Calu3 (cell line): Measurements from ENCODE around the gene MCUB. TPM values are rescaled to one million over a fixed set of nuclear protein-coding genes. Genes with fewer than 3 reads are reported as not detected.
A peak's percentile ranks its signal among the peaks of the same experiment; 100 is the strongest.
"Not testable (repeated sequence)": the region's sequence is repeated elsewhere in the genome, so short reads cannot be mapped to it uniquely, and the experiment has no call there.

ENCODE experiments used
- Bru-seq: library from RNA; stranded (reverse); fragments of 400-500 nt; gene quantifications from one replicate; lab custom pipeline; 2021; lab: Mats Ljungman, UMichigan
- BruChase-seq, 2 experiments: library from RNA; stranded (reverse); fragments of 400-500 nt; gene quantifications; one replicate each; lab custom pipeline; 2021; lab: Mats Ljungman, UMichigan
- BruUV-seq: library from RNA; stranded (reverse); fragments of 400-500 nt; replicated peaks from 2 replicates; lab custom pipeline; 2021; lab: Mats Ljungman, UMichigan
- CTCF ChIA-PET: fragments of 300-600 bp; sonication (Branson Sonifier 250); formaldehyde crosslinking; loops from one replicate; lab custom pipeline; 2022; ENCODE audit warnings: antibody characterized with exemption; lab: Charles Lee
- DNase-seq: peaks from one replicate; pipeline ENCODE4 v3.0.0; 2022
- H3K27ac Mint-ChIP-seq: one replicate; pipeline ENCODE4 v1.8.0; 2022; ENCODE audit warnings: mixed read lengths; ENCODE audit not compliant: unreplicated experiment
- H3K27me3 Mint-ChIP-seq: one replicate; pipeline ENCODE4 v1.8.0; 2022; ENCODE audit warnings: mixed read lengths; ENCODE audit not compliant: unreplicated experiment
- H3K36me3 Mint-ChIP-seq: one replicate; pipeline ENCODE4 v1.8.0; 2022; ENCODE audit warnings: mild to moderate bottlenecking, moderate library complexity, mixed read lengths; ENCODE audit not compliant: insufficient read depth, unreplicated experiment
- H3K4me1 Mint-ChIP-seq: one replicate; pipeline ENCODE4 v1.8.0; 2022; ENCODE audit warnings: mild to moderate bottlenecking, low read depth, mixed read lengths; ENCODE audit not compliant: unreplicated experiment
- H3K4me3 Mint-ChIP-seq: one replicate; pipeline ENCODE4 v1.8.0; 2022; ENCODE audit warnings: mild to moderate bottlenecking, low read depth, moderate library complexity, mixed read lengths; ENCODE audit not compliant: unreplicated experiment
- H3K9me3 Mint-ChIP-seq: one replicate; pipeline ENCODE4 v1.8.0; 2022; ENCODE audit warnings: low read depth, mixed read lengths; ENCODE audit not compliant: unreplicated experiment
- intact Hi-C: fragments of 100-400 bp; cut with micrococcal nuclease; formaldehyde crosslinking; loops from one replicate; pipeline ENCODE4 v1.10.0; 2022; ENCODE audit not compliant: unreplicated experiment
- long read RNA-seq: library from polyadenylated mRNA; stranded (forward); transcript quantifications from one replicate; pipeline ENCODE4 v2.0.0, GENCODE V29; 2022
- total RNA-seq: library from RNA; stranded (reverse); gene quantifications from 2 replicates; pipeline ENCODE4 v1.2.3, GENCODE V29; 2022
- TF ChIP-seq, protein P1 (sequence below): fragments of 200-600 bp; IDR thresholded peaks from one replicate; pipeline ENCODE4 v1.8.0; 2022; ENCODE audit warnings: antibody characterized with exemption; ENCODE audit not compliant: unreplicated experiment

Gene MCUB, protein sequence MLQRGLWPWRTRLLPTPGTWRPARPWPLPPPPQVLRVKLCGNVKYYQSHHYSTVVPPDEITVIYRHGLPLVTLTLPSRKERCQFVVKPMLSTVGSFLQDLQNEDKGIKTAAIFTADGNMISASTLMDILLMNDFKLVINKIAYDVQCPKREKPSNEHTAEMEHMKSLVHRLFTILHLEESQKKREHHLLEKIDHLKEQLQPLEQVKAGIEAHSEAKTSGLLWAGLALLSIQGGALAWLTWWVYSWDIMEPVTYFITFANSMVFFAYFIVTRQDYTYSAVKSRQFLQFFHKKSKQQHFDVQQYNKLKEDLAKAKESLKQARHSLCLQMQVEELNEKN
- total RNA-seq (11.8 and 14.7 TPM in 2 replicates), Bru-seq, nascent RNA (percentile 50 among the genes with signal in this experiment), BruChase-seq, experiment 1, labeled RNA remaining after a 6-hour chase (percentile 41 among the genes with signal in this experiment), BruChase-seq, experiment 2, labeled RNA remaining after a 2-hour chase (percentile 37 among the genes with signal in this experiment)
- long read RNA-seq, transcript MCUB-201 (8 exons, 2,278 nt) = major isoform, 25 of 34 reads
- long read RNA-seq, partial matches to known transcripts = 0 of 34 reads
- long read RNA-seq, other reads (novel, unspliced or antisense) = 9 of 34 reads

DNA sequence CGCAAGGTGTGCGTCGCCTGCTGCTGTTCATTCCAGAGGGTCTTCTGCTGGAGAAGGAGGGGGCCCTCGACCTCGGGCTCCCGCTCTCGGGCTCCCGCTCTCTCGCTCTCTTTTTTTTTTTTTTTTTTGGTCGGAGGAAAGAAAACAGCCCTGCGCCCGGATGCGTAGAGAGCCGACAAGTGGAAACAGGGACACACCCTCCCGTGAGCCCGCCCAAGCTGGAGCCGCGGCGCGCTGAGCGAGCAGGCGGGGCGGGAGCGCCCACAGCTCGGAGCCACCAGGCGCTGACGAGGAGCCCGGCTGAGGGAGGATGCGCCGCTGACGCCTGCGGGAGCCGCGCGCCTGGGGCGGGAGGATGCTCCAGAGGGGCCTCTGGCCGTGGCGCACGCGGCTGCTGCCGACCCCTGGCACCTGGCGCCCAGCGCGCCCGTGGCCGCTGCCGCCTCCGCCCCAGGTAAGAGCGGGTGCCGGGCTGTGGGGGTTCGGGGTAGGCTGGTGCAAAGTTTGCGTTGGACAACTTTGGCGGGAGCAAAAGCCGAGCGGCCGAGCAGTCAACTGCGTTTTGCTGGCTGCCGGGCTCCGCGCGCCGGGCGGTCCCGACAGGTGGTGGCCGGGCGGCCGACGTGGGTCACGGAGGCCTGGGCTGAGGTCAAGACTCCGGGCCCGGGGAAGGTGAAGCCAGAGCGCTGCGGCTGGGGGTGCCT lies at the start of gene MCUB:
Gene MCUB (plus strand): TSS at position 264 of the 704 bp plus-strand sequence. CDS start 92 bp downstream, at position 356.
- Mint-ChIP-seq H3K36me3 (peaks cover 15% of the 10 kb centered on the region), H3K4me3 (peak within 1 kb of the TSS; percentile 92), H3K4me1 (peaks cover 10% of the 10 kb centered on the region), H3K27ac (peak within 1 kb of the TSS; percentile 83), H3K27me3 (no peaks in the 10 kb centered on the region), H3K9me3 (no peaks in the 10 kb centered on the region)
- TF ChIP-seq, protein P1, sequence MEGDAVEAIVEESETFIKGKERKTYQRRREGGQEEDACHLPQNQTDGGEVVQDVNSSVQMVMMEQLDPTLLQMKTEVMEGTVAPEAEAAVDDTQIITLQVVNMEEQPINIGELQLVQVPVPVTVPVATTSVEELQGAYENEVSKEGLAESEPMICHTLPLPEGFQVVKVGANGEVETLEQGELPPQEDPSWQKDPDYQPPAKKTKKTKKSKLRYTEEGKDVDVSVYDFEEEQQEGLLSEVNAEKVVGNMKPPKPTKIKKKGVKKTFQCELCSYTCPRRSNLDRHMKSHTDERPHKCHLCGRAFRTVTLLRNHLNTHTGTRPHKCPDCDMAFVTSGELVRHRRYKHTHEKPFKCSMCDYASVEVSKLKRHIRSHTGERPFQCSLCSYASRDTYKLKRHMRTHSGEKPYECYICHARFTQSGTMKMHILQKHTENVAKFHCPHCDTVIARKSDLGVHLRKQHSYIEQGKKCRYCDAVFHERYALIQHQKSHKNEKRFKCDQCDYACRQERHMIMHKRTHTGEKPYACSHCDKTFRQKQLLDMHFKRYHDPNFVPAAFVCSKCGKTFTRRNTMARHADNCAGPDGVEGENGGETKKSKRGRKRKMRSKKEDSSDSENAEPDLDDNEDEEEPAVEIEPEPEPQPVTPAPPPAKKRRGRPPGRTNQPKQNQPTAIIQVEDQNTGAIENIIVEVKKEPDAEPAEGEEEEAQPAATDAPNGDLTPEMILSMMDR = no peak
- BruUV-seq = no TSS peak
- CTCF ChIA-PET = interaction anchor here (0.6 to 1.1 kb wide), 2 partner anchors 127 to 248 kb away, joined by 3 to 5 read pairs; partner anchors contain the start of gene SEC24B
- intact Hi-C loops = no loop called here
- DNase-seq = peak; percentile 77

DNA sequence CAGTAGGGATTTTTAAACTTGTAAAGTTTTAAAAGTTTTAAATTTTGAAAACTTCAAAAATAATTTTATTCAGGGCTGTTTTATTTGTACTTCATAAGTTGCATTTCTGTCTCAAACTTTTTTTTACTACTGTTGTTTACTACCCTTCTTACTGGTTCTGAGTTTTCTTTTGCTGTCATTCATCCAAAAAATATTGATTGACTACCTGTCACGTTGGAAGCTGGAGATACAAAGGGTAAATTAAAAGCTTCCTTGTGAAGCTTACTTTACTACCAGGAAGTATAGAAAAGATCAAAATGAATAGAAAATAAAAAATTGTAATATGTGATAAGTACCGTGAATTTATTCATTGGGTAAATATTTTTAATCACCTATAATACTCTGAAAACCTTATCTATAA lies 49.4 kb upstream of the MCUB start:
- no peaks in the 10 kb centered on the region for H3K27me3 Mint-ChIP-seq
- H3K9me3 Mint-ChIP-seq = no peaks in the 10 kb centered on the region
- no TSS peak for BruUV-seq
- CTCF ChIA-PET = no interaction called here
- H3K36me3 Mint-ChIP-seq = peaks cover 24% of the 10 kb centered on the region
- TF ChIP-seq, protein P1 = no peak
- H3K4me3 Mint-ChIP-seq = no peak overlapping the region
- intact Hi-C loops = no loop called here
- H3K27ac Mint-ChIP-seq = no peak overlapping the region
- DNase-seq = no peak
- no peaks in the 10 kb centered on the region for H3K4me1 Mint-ChIP-seq

DNA sequence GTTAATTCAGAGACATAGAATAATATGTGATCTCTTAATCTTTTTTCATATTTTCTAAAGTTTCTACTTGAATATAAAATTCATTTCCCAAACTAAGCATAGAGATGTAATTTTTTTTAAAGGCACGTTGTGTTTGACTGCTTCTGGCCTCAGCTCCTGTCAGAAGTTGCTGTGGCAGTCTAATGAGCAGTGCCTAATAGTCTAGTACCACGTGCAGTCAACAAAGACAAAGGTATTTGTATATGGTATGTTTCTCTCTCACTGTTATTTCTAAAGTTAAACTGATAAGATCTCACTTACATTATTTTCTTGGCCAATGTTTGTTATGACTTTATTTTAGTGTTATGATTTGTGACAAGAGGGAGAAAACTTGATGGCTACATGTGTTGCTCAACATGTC lies 48.6 kb upstream of the MCUB start:
- CTCF ChIA-PET = no interaction called here
- H3K4me3 Mint-ChIP-seq = no peak overlapping the region
- peaks cover 24% of the 10 kb centered on the region for H3K36me3 Mint-ChIP-seq
- TF ChIP-seq, protein P1 = no peak
- DNase-seq = no peak
- no TSS peak for BruUV-seq
- no peaks in the 10 kb centered on the region for H3K9me3 Mint-ChIP-seq
- no peak overlapping the region for H3K27ac Mint-ChIP-seq
- intact Hi-C loops = no loop called here
- no peaks in the 10 kb centered on the region for H3K27me3 Mint-ChIP-seq
- H3K4me1 Mint-ChIP-seq = no peaks in the 10 kb centered on the region

DNA sequence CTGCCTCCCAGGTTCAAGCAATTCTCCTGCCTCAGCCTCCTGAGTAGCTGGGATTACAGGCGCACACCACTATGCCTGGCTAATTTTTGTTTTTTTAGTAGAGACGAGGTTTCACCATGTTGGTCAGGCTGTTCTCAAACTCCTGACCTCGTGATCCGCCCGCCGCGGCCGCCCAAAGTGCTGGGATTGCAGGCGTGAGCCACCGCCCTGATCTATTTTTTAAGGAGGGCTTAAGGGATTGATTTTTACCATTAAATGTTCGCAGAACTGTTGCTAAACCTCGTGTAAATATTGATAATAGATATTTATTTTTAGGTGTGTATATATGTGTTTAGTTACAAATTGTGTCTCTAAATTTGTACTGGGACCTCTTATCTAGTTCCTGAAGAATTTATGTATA lies 46.7 kb upstream of the MCUB start:
- CTCF ChIA-PET, H3K9me3 Mint-ChIP-seq, H3K27ac Mint-ChIP-seq, H3K27me3 Mint-ChIP-seq, intact Hi-C loops, H3K4me1 Mint-ChIP-seq, BruUV-seq, DNase-seq, H3K4me3 Mint-ChIP-seq: not testable (repeated sequence)
- H3K36me3 Mint-ChIP-seq = peaks cover 13% of the 10 kb centered on the region
